GM12878 (cell line): ENCODE data around the gene KCNE2. TPM values are rescaled to one million over a fixed set of nuclear protein-coding genes. Genes with fewer than 3 reads are reported as not detected.

ENCODE experiments used
- ATAC-seq: fragments of 200-7000 bp; cut with Tn5 transposase; 3 replicates; pipeline ENCODE4 v1.9.1; 2020; ENCODE audit warnings: mild to moderate bottlenecking, moderate library complexity
- BruUV-seq: library from RNA; stranded (reverse); fragments of 400-500 nt; replicated peaks from 2 replicates; lab custom pipeline; 2021; lab: Mats Ljungman, UMichigan
- CTCF ChIA-PET: fragments of 300-600 bp; sonication (Branson Sonifier 250); formaldehyde crosslinking; extraction: SDS; loops from one replicate; lab custom pipeline; 2021; ENCODE audit warnings: inconsistent platforms; lab: Yijun Ruan, JAX
- POLR2A ChIA-PET: fragments of 350-600 bp; formaldehyde crosslinking; extraction: SDS; loops from one replicate; lab custom pipeline; 2021; ENCODE audit warnings: inconsistent platforms; lab: Charles Lee
- RAD21 ChIA-PET: fragments of 300-600 bp; sonication (Branson Sonifier 250); formaldehyde crosslinking; loops from one replicate; lab custom pipeline; 2023; ENCODE audit warnings: antibody characterized with exemption; ENCODE audit not compliant: unreplicated experiment; lab: Charles Lee
- SMC1A ChIA-PET: fragments of 300-600 bp; sonication (Branson Sonifier 250); formaldehyde crosslinking; loops from one replicate; lab custom pipeline; 2023; ENCODE audit not compliant: unreplicated experiment, uncharacterized antibody; lab: Charles Lee
- DNase-seq: peaks from one replicate; pipeline ENCODE4 v3.0.0-alpha.2; 2011; ENCODE audit warnings: low read depth, low spot score
- FAIRE-seq: peaks from 3 replicates; lab custom pipeline; 2011; peaks lifted over from hg19 to GRCh38; lab: Jason Lieb, UNC
- H2AFZ ChIP-seq: 2 replicates; pipeline ENCODE4 v1.6.0; 2011; ENCODE audit warnings: low read depth, low read length, control low read depth; ENCODE audit not compliant: control insufficient read depth
- H3K27ac ChIP-seq: 2 replicates; pipeline ENCODE4 v1.5.1; 2011; ENCODE audit warnings: control low read depth; ENCODE audit not compliant: control insufficient read depth, insufficient read depth
- H3K27me3 ChIP-seq, 2 experiments: replicated peaks in 1 of 2; 2 replicates each; pipeline versions ENCODE4 v1.6.0 to v1.6.1; 2011; ENCODE audit warnings: low read length in 1 of 2; ENCODE audit not compliant: control insufficient read depth in 2 of 2, insufficient read depth in 2 of 2
- H3K36me3 ChIP-seq, 2 experiments: 2 replicates each; pipeline ENCODE4 v1.5.1; 2011; ENCODE audit warnings: low read length in 1 of 2; ENCODE audit not compliant: control insufficient read depth in 2 of 2, insufficient read depth in 2 of 2
- H3K4me1 ChIP-seq: 2 replicates; pipeline ENCODE4 v1.6.1; 2011; ENCODE audit warnings: mild to moderate bottlenecking, low read length, moderate library complexity, mixed read lengths; ENCODE audit not compliant: control insufficient read depth, insufficient read depth
- H3K4me2 ChIP-seq: 2 replicates; pipeline ENCODE4 v1.6.0; 2011; ENCODE audit warnings: control low read depth; ENCODE audit not compliant: control insufficient read depth, insufficient read depth
- H3K4me3 ChIP-seq: fragments of 200-600 bp; sonication (generic); 2 replicates; pipeline ENCODE4 v1.5.1; 2016
- H3K79me2 ChIP-seq: 2 replicates; pipeline ENCODE4 v1.6.0; 2011; ENCODE audit warnings: low read length; ENCODE audit not compliant: control insufficient read depth, insufficient read depth
- H3K9ac ChIP-seq: 2 replicates; pipeline ENCODE4 v1.8.0; 2011; ENCODE audit warnings: low read length, control low read depth, mixed read lengths; ENCODE audit not compliant: control insufficient read depth, insufficient read depth
- H3K9me3 ChIP-seq: replicated peaks from 3 replicates; pipeline ENCODE4 v1.5.1; 2011; ENCODE audit warnings: mild to moderate bottlenecking, low read length; ENCODE audit not compliant: control insufficient read depth, insufficient read depth
- H4K20me1 ChIP-seq: 2 replicates; pipeline ENCODE4 v1.6.0; 2011; ENCODE audit not compliant: control insufficient read depth, insufficient read depth
- BRCA1 ChIP-seq: IDR thresholded peaks from 2 replicates; pipeline ENCODE4 v1.6.1; 2011; ENCODE audit warnings: low read depth, low read length, improper control_type of control experiment
- CHD1 ChIP-seq: IDR thresholded peaks from 2 replicates; pipeline ENCODE4 v1.6.1; 2012; ENCODE audit warnings: low read depth, low read length, improper control_type of control experiment
- CREB1 ChIP-seq: IDR thresholded peaks from 2 replicates; pipeline ENCODE4 v1.6.1; 2012; ENCODE audit warnings: low read depth, mild to moderate bottlenecking, inconsistent platforms
- EGR1 ChIP-seq, 2 experiments: IDR thresholded peaks; 1 replicate in 1 of 2; 2 replicates in 1 of 2; pipeline ENCODE4 v1.6.1; 2011 to 2012; ENCODE audit warnings: low read depth in 2 of 2, low read length in 2 of 2, borderline replicate concordance in 1 of 2, mild to moderate bottlenecking in 1 of 2, moderate library complexity in 1 of 2
- FOXK2 ChIP-seq: fragments of 450-650 bp; IDR thresholded peaks from 2 replicates; pipeline ENCODE4 v1.6.1; 2017; ENCODE audit warnings: mild to moderate bottlenecking, moderate library complexity
- KDM1A ChIP-seq: fragments of 200-600 bp; sonication (generic); IDR thresholded peaks from 2 replicates; pipeline ENCODE4 v1.6.1; 2016; ENCODE audit warnings: borderline replicate concordance
- NKRF ChIP-seq: fragments of 450-650 bp; conservative IDR thresholded peaks from 2 replicates; pipeline ENCODE4 v1.6.1; 2017; ENCODE audit warnings: mild to moderate bottlenecking, moderate library complexity
- NRF1 ChIP-seq: conservative IDR thresholded peaks from 2 replicates; pipeline ENCODE4 v1.6.1; 2011; ENCODE audit warnings: mild to moderate bottlenecking, low read depth, low read length, improper control_type of control experiment
- PKNOX1 ChIP-seq: fragments of 450-650 bp; IDR thresholded peaks from 2 replicates; pipeline ENCODE4 v1.6.1; 2016; ENCODE audit warnings: mild to moderate bottlenecking
- RELB ChIP-seq: fragments of 450-650 bp; IDR thresholded peaks from 2 replicates; pipeline ENCODE4 v1.6.1; 2017; ENCODE audit warnings: low read depth, mild to moderate bottlenecking, moderate library complexity
- SIN3A ChIP-seq: IDR thresholded peaks from 2 replicates; pipeline ENCODE4 v1.6.1; 2012; ENCODE audit warnings: low read depth, low read length, improper control_type of control experiment
- TCF3 ChIP-seq: IDR thresholded peaks from 2 replicates; pipeline ENCODE4 v1.6.1; 2012; ENCODE audit warnings: low read depth, mild to moderate bottlenecking, low read length, borderline replicate concordance; ENCODE audit not compliant: insufficient read depth
- ZNF384 ChIP-seq: IDR thresholded peaks from 2 replicates; pipeline ENCODE4 v1.6.1; 2012; ENCODE audit warnings: low read depth, mild to moderate bottlenecking, low read length, improper control_type of control experiment, borderline replicate concordance
- WGBS: methylation state at CpG from one replicate; pipeline ENCODE4 v1.1.6; 2016; ENCODE audit warnings: low lambda C conversion rate; ENCODE audit not compliant: insufficient replicate concordance, insufficient coverage; ENCODE audit errors: missing lambda C conversion rate; 5-methylcytosine and 5-hydroxymethylcytosine counted together
- in situ Hi-C: fragments of 300-500 bp; cut with MboI; formaldehyde crosslinking; loops from 9 replicates; pipeline ENCODE4 v1.14.3; 2018; ENCODE audit warnings: mixed read lengths
- intact Hi-C: fragments of 100-400 bp; cut with micrococcal nuclease; formaldehyde crosslinking; loops from one replicate; pipeline ENCODE4 v1.14.2; 2022; ENCODE audit not compliant: unreplicated experiment
- polyA plus RNA-seq, 11 experiments: library from polyadenylated mRNA; depleted of rRNA in 4 of 11; unstranded in 6 of 11; stranded (reverse) in 5 of 11; fragments of >200 nt; fragmentation: Nextera tagmentation in 4 of 11; fragmentation: Illumina TruSeq in 1 of 11; extraction: Ambion mirVana in 4 of 11; extraction: Trizol in 1 of 11; gene quantifications; 1 replicate in 1 of 11; 2 replicates in 10 of 11; pipeline versions ENCODE4 v1.2.1 to v1.2.3, GENCODE V29; 2011 to 2016; ENCODE audit warnings: inconsistent platforms in 2 of 11, missing spikeins in 2 of 11, low read depth in 1 of 11
- total RNA-seq, 4 experiments: library from RNA; depleted of rRNA in 3 of 4; stranded (reverse); fragments of >200 nt in 3 of 4; fragmentation: Illumina TruSeq in 1 of 4; extraction: Trizol in 1 of 4; gene quantifications; 2 replicates each; pipeline versions ENCODE4 v1.2.1 to v1.2.3, GENCODE V29; 2013 to 2021
- TF ChIP-seq, protein P1 (sequence below): IDR thresholded peaks from 2 replicates; pipeline ENCODE4 v1.6.1; 2012; ENCODE audit warnings: low read depth, low read length, improper control_type of control experiment
- TF ChIP-seq, protein P2 (sequence below): fragments of 450-650 bp; IDR thresholded peaks from 2 replicates; pipeline ENCODE4 v1.6.1; 2017; ENCODE audit warnings: mild to moderate bottlenecking

The KCNE2 gene
- total and polyA plus RNA-seq, 10 of the 15 experiments (the other 5 are each of a cell fraction or from before 2014, with no cell fraction given): not detected

DNA sequence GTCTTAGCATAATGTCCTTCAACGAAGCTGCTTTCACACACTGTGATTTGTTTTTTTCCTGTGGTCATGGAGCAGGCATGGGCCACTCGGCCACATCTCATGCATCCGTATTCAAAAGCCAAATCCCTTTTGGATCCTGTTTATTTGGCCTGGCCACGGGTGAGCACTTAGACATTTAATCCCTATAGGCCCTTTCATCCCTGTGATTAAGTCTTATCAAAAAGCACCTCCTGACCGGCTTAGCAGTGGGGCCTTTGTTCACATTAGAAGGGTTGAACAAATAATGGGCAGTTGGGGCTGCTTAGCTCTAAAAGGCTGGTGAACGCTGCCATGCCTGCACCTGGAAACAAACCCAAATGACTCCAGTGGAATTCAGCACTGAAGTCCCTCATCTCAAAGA is 2.0 kb downstream of the KCNE2 start:
- FAIRE-seq (no peak), ATAC-seq (no peak), DNase-seq (no peak)
- Histone ChIP-seq H3K9ac (no peak overlapping the region), H3K4me1 (no peaks in the 10 kb centered on the region), H3K36me3 (no peaks in the 10 kb centered on the region), H4K20me1 (no peaks in the 10 kb centered on the region), H3K27ac (no peak overlapping the region), H3K27me3 (peaks cover 0 to 3% of the 10 kb centered on the region in 2 experiments; a peak in 1 of 4 replicates), H3K4me2 (no peak overlapping the region), H3K79me2 (no peaks in the 10 kb centered on the region), H2AFZ (no peak overlapping the region), H3K9me3 (no peaks in the 10 kb centered on the region), H3K4me3 (no peak overlapping the region)
- SMC1A ChIA-PET: no interaction called here
- intact Hi-C loops (no loop called here), in situ Hi-C loops (no loop called here)
- POLR2A ChIA-PET: no interaction called here
- 44% methylated on average over 6 of the region's 6 CpGs for WGBS
- RAD21 ChIA-PET: no interaction called here
- no peak for TF ChIP-seq ZNF384
- no peak for TF ChIP-seq FOXK2
- no peak for TF ChIP-seq CHD1
- TF ChIP-seq NKRF: no peak
- TF ChIP-seq BRCA1: no peak
- TF ChIP-seq PKNOX1: no peak
- TF ChIP-seq, protein P1, sequence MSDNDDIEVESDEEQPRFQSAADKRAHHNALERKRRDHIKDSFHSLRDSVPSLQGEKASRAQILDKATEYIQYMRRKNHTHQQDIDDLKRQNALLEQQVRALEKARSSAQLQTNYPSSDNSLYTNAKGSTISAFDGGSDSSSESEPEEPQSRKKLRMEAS: no peak
- TF ChIP-seq, protein P2, sequence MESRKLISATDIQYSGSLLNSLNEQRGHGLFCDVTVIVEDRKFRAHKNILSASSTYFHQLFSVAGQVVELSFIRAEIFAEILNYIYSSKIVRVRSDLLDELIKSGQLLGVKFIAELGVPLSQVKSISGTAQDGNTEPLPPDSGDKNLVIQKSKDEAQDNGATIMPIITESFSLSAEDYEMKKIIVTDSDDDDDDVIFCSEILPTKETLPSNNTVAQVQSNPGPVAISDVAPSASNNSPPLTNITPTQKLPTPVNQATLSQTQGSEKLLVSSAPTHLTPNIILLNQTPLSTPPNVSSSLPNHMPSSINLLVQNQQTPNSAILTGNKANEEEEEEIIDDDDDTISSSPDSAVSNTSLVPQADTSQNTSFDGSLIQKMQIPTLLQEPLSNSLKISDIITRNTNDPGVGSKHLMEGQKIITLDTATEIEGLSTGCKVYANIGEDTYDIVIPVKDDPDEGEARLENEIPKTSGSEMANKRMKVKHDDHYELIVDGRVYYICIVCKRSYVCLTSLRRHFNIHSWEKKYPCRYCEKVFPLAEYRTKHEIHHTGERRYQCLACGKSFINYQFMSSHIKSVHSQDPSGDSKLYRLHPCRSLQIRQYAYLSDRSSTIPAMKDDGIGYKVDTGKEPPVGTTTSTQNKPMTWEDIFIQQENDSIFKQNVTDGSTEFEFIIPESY: no peak
- no peak for TF ChIP-seq NRF1
- TF ChIP-seq RELB: no peak
- no peak for TF ChIP-seq SIN3A
- TF ChIP-seq CREB1: no peak
- no peak for TF ChIP-seq KDM1A
- TF ChIP-seq EGR1 (IDR thresholded peaks at IDR 0.05; ENCODE audit: borderline replicate concordance in 1 of 2, low read depth in 2 of 2, low read length in 2 of 2): no peak
- TF ChIP-seq TCF3: no peak
- CTCF ChIA-PET: interaction anchor here (1.5 to 2.9 kb wide), 2 partner anchors 266 to 442 kb away, joined by 4 to 16 read pairs; no protein-coding TSS in a partner anchor
- no TSS peak for BruUV-seq
